GM19240 (cell line): Measurements from ENCODE around the gene B3GAT1.
"Not testable (repeated sequence)": the region's sequence is repeated elsewhere in the genome, so short reads cannot be mapped to it uniquely, and the experiment has no call there.

Experiments used
- DNase-seq: peaks from one replicate; pipeline ENCODE4 v3.0.0; 2011; ENCODE audit warnings: low spot score; ENCODE audit not compliant: insufficient read length

The B3GAT1 gene

GRCh38 chr11:134412203-134413042 lies at the start of gene B3GAT1:
Gene B3GAT1, minus strand, starts transcription at chr11:134412242. Its CDS starts 24,583 bp downstream, at chr11:134387659.
- no peak for DNase-seq

- DNase-seq: no peak
Measured at GRCh38 chr11:134461621-134462020, 49.6 kb upstream of the B3GAT1 start.

- DNase-seq: no peak
Measured at GRCh38 chr11:134460881-134461280, 48.8 kb upstream of the B3GAT1 start.

- no peak for DNase-seq
Measured at GRCh38 chr11:134460062-134460561, 48.1 kb upstream of the B3GAT1 start.

GRCh38 chr11:134459246-134460061 lies 47.4 kb upstream of the B3GAT1 start:
- DNase-seq: no peak

- DNase-seq: not testable (repeated sequence)
Measured at GRCh38 chr11:134457411-134458007, 45.5 kb upstream of the B3GAT1 start.

- DNase-seq: no peak
Measured at GRCh38 chr11:134455516-134455915, 43.5 kb upstream of the B3GAT1 start.

- DNase-seq: no peak
Measured at GRCh38 chr11:134454146-134454690, 42.2 kb upstream of the B3GAT1 start.

- no peak for DNase-seq
Measured at GRCh38 chr11:134453441-134453840, 41.4 kb upstream of the B3GAT1 start.

- DNase-seq: no peak
Measured at GRCh38 chr11:134452838-134453155, 40.8 kb upstream of the B3GAT1 start.

- DNase-seq: no peak
Measured at GRCh38 chr11:134452026-134452837, 40.2 kb upstream of the B3GAT1 start.

- no peak for DNase-seq
Measured at GRCh38 chr11:134450186-134450585, 38.1 kb upstream of the B3GAT1 start.

GRCh38 chr11:134449713-134450112 lies 37.7 kb upstream of the B3GAT1 start:
- DNase-seq: no peak

GRCh38 chr11:134449051-134449450 lies 37.0 kb upstream of the B3GAT1 start:
- DNase-seq: no peak

GRCh38 chr11:134447696-134448095 lies 35.7 kb upstream of the B3GAT1 start:
- no peak for DNase-seq

- no peak for DNase-seq
Measured at GRCh38 chr11:134445601-134446325, 33.7 kb upstream of the B3GAT1 start.

GRCh38 chr11:134444160-134445108 lies 32.4 kb upstream of the B3GAT1 start:
- DNase-seq: not testable (repeated sequence)

GRCh38 chr11:134443246-134443645 lies 31.2 kb upstream of the B3GAT1 start:
- no peak for DNase-seq

GRCh38 chr11:134442246-134442645 lies 30.2 kb upstream of the B3GAT1 start:
- no peak for DNase-seq
